WTC11 (cell line): ENCODE measurements around the gene SLC6A16. TPM values are rescaled to one million over a fixed set of nuclear protein-coding genes. Genes with fewer than 3 reads are reported as not detected.

Experiments
- ATAC-seq: fragments of 200-7000 bp; cut with Tn5 transposase; 2 replicates; pipeline ENCODE4 v1.10.0; 2021; ENCODE audit warnings: mild to moderate bottlenecking, moderate library complexity
- CTCF ChIA-PET: fragments of 300-600 bp; sonication (Branson Sonifier 250); formaldehyde crosslinking; loops from one replicate; lab custom pipeline; 2021; ENCODE audit warnings: antibody characterized with exemption; lab: Charles Lee
- POLR2A ChIA-PET: fragments of 350-600 bp; sonication (Branson Sonifier 250); formaldehyde crosslinking; loops from one replicate; lab custom pipeline; 2021; ENCODE audit warnings: antibody characterized with exemption; lab: Charles Lee
- DNase-seq: peaks from one replicate; pipeline ENCODE4 v3.0.0; 2021; ENCODE audit warnings: low spot score
- H3K27ac Mint-ChIP-seq: 2 replicates; pipeline ENCODE4 v1.8.0; 2021; ENCODE audit warnings: mixed read lengths
- H3K27me3 Mint-ChIP-seq: 2 replicates; pipeline ENCODE4 v1.8.0; 2021; ENCODE audit warnings: low read depth, mild to moderate bottlenecking, moderate library complexity, mixed read lengths
- H3K36me3 Mint-ChIP-seq: 2 replicates; pipeline ENCODE4 v1.8.0; 2021; ENCODE audit warnings: mixed read lengths
- H3K4me1 Mint-ChIP-seq: 2 replicates; pipeline ENCODE4 v1.8.0; 2022; ENCODE audit warnings: mixed read lengths
- H3K4me3 Mint-ChIP-seq: 2 replicates; pipeline ENCODE4 v1.8.0; 2021; ENCODE audit warnings: mild to moderate bottlenecking, moderate library complexity, mixed read lengths
- H3K9me3 Mint-ChIP-seq: 2 replicates; pipeline ENCODE4 v1.8.0; 2021; ENCODE audit warnings: mixed read lengths
- ATF2 ChIP-seq: sonication (generic); formaldehyde crosslinking; IDR thresholded peaks from 2 replicates; pipeline ENCODE4 v1.8.1; 2022; ENCODE audit warnings: low read depth, missing genetic modification reagents, borderline replicate concordance
- CREB1 ChIP-seq: sonication (generic); formaldehyde crosslinking; IDR thresholded peaks from 2 replicates; pipeline ENCODE4 v1.8.0; 2023; ENCODE audit warnings: mild to moderate bottlenecking, missing genetic modification reagents
- CTCF ChIP-seq: fragments of 200-600 bp; IDR thresholded peaks from 2 replicates; pipeline ENCODE4 v1.8.0; 2022; ENCODE audit warnings: antibody characterized with exemption
- GABPB1 ChIP-seq: sonication (generic); formaldehyde crosslinking; IDR thresholded peaks from 2 replicates; pipeline ENCODE4 v1.8.1; 2023; ENCODE audit warnings: mild to moderate bottlenecking, missing genetic modification reagents
- MXD4 ChIP-seq: fragments of 250-450 bp; sonication (Bioruptor Pico); IDR thresholded peaks from 2 replicates; pipeline ENCODE4 v1.8.0; 2021; ENCODE audit warnings: mild to moderate bottlenecking, moderate library complexity, borderline replicate concordance
- MYBL2 ChIP-seq: sonication (generic); formaldehyde crosslinking; IDR thresholded peaks from 2 replicates; pipeline ENCODE4 v1.8.1; 2023; ENCODE audit warnings: mild to moderate bottlenecking, moderate library complexity, missing genetic modification reagents
- NFATC4 ChIP-seq: fragments of 250-450 bp; sonication (Bioruptor Pico); IDR thresholded peaks from 2 replicates; pipeline ENCODE4 v1.9.0; 2021; ENCODE audit warnings: mild to moderate bottlenecking
- NFYB ChIP-seq: sonication (generic); formaldehyde crosslinking; conservative IDR thresholded peaks from 2 replicates; pipeline ENCODE4 v1.8.0; 2022; ENCODE audit warnings: low read depth, missing genetic modification reagents
- OVOL2 ChIP-seq: fragments of 250-450 bp; sonication (Bioruptor Pico); IDR thresholded peaks from 2 replicates; pipeline ENCODE4 v1.9.0; 2021; ENCODE audit warnings: mild to moderate bottlenecking, borderline replicate concordance
- PRRX2 ChIP-seq: fragments of 250-450 bp; sonication (Bioruptor Pico); IDR thresholded peaks from 2 replicates; pipeline ENCODE4 v1.8.0; 2021; ENCODE audit warnings: mild to moderate bottlenecking
- SMAD4 ChIP-seq: sonication (generic); formaldehyde crosslinking; IDR thresholded peaks from 2 replicates; pipeline ENCODE4 v1.8.0; 2022; ENCODE audit warnings: mild to moderate bottlenecking, missing genetic modification reagents
- SP1 ChIP-seq: sonication (generic); formaldehyde crosslinking; conservative IDR thresholded peaks from 2 replicates; pipeline ENCODE4 v1.8.1; 2022; ENCODE audit warnings: missing genetic modification reagents
- STAT6 ChIP-seq: sonication (generic); formaldehyde crosslinking; conservative IDR thresholded peaks from 2 replicates; pipeline ENCODE4 v1.8.1; 2023; ENCODE audit warnings: mild to moderate bottlenecking, low read depth, missing genetic modification reagents, moderate library complexity
- total RNA-seq: library from RNA; stranded (reverse); gene quantifications from 3 replicates; pipeline ENCODE4 v1.2.3, GENCODE V29; 2021
- TF ChIP-seq, protein P1 (sequence below): sonication (generic); formaldehyde crosslinking; IDR thresholded peaks from 2 replicates; pipeline ENCODE4 v1.8.1; 2023; ENCODE audit warnings: mild to moderate bottlenecking, missing genetic modification reagents, borderline replicate concordance
- TF ChIP-seq, protein P2 (sequence below): sonication (generic); formaldehyde crosslinking; IDR thresholded peaks from 2 replicates; pipeline ENCODE4 v1.8.1; 2023; ENCODE audit warnings: mild to moderate bottlenecking, missing genetic modification reagents, moderate library complexity
- TF ChIP-seq, protein P3 (sequence below): sonication (generic); formaldehyde crosslinking; IDR thresholded peaks from 2 replicates; pipeline ENCODE4 v1.8.0; 2022; ENCODE audit warnings: mild to moderate bottlenecking, missing genetic modification reagents

Gene SLC6A16
- total RNA-seq, 1 experiment from 2014 or later, result 1.5 TPM

- H3K27me3 Mint-ChIP-seq, result no peaks in the 10 kb centered on the region
- POLR2A ChIA-PET, result no interaction called here
- TF ChIP-seq GABPB1, result no peak
- no peak for TF ChIP-seq STAT6 (CRISPR knock-in tag)
- no peak for TF ChIP-seq PRRX2 (CRISPR knock-in tag)
- no peak for TF ChIP-seq NFATC4 (CRISPR knock-in tag)
- TF ChIP-seq CTCF, result no peak
- TF ChIP-seq, protein P1, sequence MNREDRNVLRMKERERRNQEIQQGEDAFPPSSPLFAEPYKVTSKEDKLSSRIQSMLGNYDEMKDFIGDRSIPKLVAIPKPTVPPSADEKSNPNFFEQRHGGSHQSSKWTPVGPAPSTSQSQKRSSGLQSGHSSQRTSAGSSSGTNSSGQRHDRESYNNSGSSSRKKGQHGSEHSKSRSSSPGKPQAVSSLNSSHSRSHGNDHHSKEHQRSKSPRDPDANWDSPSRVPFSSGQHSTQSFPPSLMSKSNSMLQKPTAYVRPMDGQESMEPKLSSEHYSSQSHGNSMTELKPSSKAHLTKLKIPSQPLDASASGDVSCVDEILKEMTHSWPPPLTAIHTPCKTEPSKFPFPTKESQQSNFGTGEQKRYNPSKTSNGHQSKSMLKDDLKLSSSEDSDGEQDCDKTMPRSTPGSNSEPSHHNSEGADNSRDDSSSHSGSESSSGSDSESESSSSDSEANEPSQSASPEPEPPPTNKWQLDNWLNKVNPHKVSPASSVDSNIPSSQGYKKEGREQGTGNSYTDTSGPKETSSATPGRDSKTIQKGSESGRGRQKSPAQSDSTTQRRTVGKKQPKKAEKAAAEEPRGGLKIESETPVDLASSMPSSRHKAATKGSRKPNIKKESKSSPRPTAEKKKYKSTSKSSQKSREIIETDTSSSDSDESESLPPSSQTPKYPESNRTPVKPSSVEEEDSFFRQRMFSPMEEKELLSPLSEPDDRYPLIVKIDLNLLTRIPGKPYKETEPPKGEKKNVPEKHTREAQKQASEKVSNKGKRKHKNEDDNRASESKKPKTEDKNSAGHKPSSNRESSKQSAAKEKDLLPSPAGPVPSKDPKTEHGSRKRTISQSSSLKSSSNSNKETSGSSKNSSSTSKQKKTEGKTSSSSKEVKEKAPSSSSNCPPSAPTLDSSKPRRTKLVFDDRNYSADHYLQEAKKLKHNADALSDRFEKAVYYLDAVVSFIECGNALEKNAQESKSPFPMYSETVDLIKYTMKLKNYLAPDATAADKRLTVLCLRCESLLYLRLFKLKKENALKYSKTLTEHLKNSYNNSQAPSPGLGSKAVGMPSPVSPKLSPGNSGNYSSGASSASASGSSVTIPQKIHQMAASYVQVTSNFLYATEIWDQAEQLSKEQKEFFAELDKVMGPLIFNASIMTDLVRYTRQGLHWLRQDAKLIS (CRISPR knock-in tag), result no peak
- TF ChIP-seq NFYB (CRISPR knock-in tag), result peak; percentile 63
- no peak for TF ChIP-seq MYBL2 (CRISPR knock-in tag)
- no peak for TF ChIP-seq SP1
- no peak for TF ChIP-seq MXD4 (CRISPR knock-in tag)
- TF ChIP-seq, protein P2, sequence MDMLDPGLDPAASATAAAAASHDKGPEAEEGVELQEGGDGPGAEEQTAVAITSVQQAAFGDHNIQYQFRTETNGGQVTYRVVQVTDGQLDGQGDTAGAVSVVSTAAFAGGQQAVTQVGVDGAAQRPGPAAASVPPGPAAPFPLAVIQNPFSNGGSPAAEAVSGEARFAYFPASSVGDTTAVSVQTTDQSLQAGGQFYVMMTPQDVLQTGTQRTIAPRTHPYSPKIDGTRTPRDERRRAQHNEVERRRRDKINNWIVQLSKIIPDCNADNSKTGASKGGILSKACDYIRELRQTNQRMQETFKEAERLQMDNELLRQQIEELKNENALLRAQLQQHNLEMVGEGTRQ (CRISPR knock-in tag), result peak; percentile 91
- no peak for TF ChIP-seq CREB1 (CRISPR knock-in tag)
- TF ChIP-seq SMAD4 (CRISPR knock-in tag), result no peak
- no peak for TF ChIP-seq ATF2
- no peak for TF ChIP-seq OVOL2 (CRISPR knock-in tag)
- TF ChIP-seq, protein P3, sequence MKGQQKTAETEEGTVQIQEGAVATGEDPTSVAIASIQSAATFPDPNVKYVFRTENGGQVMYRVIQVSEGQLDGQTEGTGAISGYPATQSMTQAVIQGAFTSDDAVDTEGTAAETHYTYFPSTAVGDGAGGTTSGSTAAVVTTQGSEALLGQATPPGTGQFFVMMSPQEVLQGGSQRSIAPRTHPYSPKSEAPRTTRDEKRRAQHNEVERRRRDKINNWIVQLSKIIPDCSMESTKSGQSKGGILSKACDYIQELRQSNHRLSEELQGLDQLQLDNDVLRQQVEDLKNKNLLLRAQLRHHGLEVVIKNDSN (CRISPR knock-in tag), result peak; percentile 91
- ATAC-seq (peak; percentile 94), DNase-seq (peak; percentile 51)
- H3K9me3 Mint-ChIP-seq, result no peaks in the 10 kb centered on the region
- peaks cover 3% of the 10 kb centered on the region; the same call in 1 of the 2 replicates for H3K4me1 Mint-ChIP-seq
- H3K27ac Mint-ChIP-seq, result peak overlapping the region; percentile 91
- H3K4me3 Mint-ChIP-seq, result no peak overlapping the region
- CTCF ChIA-PET, result interaction anchor here (1.3 kb wide), 1 partner anchor 69 kb away, joined by 3 read pairs; no protein-coding TSS in a partner anchor
- peaks cover 87% of the 10 kb centered on the region for H3K36me3 Mint-ChIP-seq
These were observed 22.8 kb upstream of the SLC6A16 start for GRCh38 chr19:49347835-49348234.
